ENCODE measurements around the gene KLHL33. TPM values are rescaled to one million over a fixed set of nuclear protein-coding genes. Genes with fewer than 3 reads are reported as not detected.

Gene KLHL33, protein sequence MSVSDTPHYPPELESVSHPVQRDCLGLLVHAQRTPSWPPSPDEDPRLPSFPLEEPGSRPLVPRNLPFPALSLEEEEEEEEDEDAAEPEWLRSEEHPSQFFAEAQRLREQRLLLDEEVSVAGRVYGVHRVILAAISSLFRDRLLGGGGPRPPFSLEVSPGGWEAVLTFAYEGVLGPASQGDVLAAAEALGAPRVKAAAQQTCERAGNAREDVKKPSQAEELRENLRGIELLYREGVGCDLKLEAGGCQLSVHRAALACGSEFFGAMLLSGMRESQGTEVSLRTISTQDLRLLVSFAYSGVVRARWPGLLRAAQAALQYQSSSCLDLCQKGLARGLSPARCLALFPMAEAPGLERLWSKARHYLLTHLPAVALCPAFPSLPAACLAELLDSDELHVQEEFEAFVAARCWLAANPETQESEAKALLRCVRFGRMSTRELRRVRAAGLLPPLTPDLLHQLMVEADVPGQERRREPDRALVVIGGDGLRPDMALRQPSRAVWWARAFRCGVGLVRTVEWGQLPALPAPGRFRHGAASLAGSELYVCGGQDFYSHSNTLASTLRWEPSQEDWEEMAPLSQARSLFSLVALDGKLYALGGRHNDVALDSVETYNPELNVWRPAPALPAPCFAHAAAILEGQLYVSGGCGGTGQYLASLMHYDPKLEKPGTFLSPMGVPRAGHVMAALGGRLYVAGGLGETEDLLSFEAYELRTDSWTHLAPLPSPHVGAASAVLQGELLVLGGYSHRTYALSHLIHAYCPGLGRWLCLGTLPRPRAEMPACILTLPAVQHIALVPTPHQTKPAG
- under 0.01 TPM for total RNA-seq

DNA sequence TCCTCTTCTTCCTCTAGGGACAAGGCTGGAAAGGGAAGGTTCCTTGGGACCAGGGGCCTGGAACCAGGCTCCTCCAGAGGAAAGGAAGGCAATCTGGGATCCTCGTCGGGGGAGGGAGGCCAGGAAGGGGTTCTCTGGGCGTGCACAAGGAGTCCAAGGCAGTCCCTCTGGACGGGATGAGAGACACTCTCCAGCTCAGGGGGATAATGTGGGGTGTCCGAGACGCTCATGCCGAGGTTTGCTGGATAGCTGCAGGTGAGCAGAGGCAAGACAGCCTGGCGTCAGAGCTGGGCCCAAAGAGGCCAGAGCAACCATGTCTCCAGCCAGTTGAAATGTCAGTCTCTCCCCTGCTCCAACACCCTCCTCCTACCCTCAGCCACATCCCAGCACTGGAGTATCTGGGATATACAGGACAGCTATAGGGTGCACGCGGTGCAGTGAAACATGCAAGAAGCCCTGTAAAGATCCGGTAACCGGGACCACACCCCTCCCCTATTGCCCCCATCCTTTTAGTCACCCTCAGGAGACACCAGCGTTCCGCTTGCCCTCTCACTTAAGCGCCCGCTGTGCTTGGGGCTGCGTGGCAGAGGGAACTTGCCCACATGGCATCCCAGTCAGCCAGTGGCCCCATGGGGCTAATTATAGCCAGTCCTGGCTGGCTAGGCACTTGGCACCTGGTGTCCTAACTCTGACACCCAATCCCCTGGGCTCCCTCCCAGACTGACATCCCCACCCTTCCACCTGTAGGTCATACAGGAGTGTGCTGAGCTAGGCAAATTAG, at the start of gene KLHL33:
TSS of gene KLHL33 (minus strand) at position 585 of the 781 bp plus-strand sequence. CDS start at position 230, 355 bp downstream.
- FAIRE-seq (no peak), DNase-seq (ENCODE audit: low spot score in 2 of 2) (no peak)

DNA sequence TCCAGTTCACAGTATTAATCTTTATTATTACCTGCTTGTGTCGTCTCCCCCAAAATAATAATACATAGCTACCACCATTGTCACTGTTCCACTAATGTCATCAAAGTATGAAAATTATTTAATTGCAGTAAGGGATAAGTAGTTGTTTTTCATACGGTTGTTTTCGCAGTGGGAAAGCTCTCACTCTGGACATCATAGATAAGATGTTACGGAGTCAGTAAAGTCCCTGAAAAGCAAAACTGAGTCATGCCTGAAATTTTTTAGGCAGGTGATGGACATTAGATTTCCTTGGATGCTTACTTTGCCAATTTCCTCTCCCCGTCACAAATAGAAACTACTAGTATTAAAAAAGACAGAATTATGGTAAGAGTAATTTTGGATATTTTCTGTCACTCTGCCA, 46.4 kb upstream of the KLHL33 start:
- DNase-seq (ENCODE audit: low spot score in 2 of 2) = no peak
- no peak for FAIRE-seq

DNA sequence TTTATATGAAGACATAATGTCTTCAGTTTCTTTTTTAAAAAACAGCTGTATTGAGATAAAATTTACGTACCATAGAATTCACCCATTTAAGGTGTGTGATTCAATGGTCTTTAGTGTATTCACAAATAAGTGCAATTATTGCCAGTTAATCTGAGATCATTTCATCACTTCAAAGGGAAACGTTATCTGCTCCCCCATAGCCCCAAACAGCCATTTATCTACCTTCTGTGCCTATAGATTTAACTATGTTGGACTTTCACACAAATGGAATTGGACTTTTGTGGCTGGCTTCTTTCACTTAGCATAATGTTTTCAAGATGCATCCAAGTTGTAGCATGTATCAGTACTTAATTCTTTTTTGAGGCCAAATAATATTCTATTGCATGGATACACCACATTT, 42.9 kb upstream of the KLHL33 start:
- FAIRE-seq = no peak
- DNase-seq (ENCODE audit: low spot score in 2 of 2) = no peak

DNA sequence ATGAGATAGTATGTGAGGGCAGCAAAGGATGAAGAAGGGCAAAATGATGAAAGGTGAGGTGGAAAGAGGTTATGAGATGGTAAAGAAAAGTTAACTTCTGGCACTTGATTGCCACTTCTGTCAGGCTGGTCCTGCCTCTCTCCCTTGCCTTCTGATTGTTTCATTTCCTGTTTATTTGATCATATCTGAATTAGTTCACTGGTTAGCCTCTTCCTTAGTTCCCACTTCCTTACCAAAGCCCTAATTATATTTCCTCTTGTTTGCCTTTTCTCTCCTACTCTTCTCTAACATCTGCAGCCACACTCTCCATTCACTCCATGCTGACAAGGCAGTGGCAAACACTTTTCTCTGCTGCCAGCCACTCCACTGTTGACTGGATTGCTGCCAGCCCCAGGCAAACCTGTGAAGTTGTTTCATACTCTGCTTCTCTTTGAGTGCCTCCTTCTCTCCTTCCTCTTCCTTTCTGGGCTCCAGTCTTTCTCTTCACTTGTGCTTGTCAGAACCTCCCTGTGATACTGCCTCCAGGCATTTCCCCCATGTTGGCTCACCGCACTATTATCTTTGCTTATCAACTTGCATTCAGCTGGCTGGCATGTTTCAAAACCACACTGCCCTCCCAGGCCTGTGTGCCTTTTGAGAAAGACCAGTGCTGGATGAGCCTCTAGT, 41.4 kb upstream of the KLHL33 start:
- DNase-seq (ENCODE audit: low spot score in 2 of 2) = no peak

DNA sequence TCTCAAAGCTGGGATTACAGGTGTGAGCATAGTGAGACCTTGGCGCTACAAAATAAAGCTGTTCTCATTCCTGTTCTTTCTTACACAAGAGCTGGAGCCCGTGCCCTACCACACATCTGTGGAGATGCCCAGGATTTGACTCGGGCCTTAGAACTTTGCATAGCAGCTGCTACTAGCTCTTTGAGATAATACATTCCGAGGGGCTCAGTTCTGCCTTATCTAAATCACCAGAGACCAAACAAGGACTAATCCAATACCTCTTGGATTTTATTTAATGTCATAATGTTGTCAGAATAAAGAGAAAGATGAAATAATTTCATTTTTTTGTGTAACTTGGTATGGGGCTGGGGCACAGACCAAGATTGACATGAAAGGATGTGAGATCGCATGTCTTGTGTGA, 40.8 kb upstream of the KLHL33 start:
- FAIRE-seq = no peak
- no peak for DNase-seq (ENCODE audit: low spot score in 2 of 2)

More for the DNA sequence above, 41.4 kb upstream of the KLHL33 start:
- no peak for FAIRE-seq

DNA sequence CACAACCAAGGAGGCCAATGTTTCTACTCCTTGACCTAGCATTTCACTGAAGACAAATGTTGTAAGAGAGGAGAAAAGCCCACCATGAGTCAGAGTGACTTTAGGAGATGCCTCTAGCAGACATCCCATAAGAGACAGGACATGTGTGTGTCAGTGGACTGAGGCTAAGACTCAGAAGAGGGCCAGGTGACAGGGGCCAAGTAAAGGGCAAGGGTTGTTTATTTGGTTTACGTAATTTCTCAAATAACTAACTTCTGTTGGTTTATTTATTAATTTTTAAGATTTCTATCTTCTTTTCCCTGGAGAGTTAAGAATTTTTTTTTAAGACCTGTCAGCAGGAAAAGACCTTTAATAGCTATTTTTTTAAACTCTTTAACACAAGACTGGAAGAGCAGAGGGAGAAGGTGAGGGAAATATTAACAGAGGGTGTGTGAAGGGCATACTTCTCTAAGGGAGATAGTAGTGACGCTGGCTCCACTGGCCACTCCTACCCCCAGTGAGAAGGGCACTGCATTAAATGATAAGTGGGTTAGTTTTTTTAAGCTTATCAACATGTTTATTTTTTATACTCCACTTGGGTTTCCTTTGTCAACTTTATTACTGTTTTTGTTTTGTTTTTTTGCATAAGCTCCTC, 36.7 kb upstream of the KLHL33 start:
- FAIRE-seq (no peak), DNase-seq (ENCODE audit: low spot score in 2 of 2) (no peak)

DNA sequence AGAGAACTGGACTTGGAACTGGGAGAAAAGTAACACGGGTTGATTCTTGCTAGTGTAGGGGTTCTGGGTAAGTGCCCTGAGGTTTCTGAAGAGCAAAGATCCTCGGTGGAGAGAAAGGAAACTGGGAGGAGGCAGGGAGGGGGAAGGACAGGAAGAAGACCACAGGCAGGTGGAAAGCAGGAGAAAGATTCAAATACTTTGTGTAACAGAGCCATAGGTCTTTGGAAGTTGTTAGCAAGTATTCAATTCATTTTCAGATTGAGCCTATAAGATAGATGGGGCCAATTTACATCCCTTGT, 34.6 kb upstream of the KLHL33 start:
- no peak for DNase-seq (ENCODE audit: low spot score in 2 of 2)
- no peak for FAIRE-seq

DNA sequence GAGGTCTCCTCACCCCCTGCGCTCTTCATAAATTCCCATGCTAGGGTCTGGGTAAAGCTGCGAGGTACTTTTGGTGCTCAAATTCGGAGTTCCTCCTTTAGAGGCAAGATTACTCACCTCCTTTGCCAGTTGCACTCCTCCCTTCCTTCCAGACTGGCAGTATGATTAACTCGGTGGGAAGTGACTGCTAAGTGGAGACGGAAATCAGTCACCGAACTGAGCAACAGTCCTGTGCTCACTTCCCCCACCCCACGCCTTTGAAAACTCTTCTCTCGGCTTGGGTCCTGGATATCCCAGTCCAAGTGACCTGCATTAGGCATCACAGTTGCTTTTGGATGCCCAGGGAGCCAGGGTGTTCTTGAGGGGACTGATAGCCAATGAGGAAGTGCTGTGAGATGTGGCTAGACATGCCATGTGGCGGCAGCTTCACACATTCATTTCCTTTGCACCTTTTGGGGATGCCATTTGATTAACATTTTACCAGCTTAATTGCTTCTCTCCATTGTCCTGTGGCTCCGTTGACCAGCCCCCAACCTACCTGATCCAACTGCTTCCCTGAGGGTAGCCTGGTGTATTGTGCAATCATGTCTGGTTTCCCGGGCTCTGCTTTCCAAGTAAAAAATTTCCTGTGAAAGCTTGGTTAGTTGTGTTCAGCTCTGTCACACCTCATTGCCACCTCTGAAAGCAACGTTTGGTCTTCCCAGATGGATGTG, 34.1 kb upstream of the KLHL33 start:
- peak in 1 of 2 donors; percentile 66 for DNase-seq (ENCODE audit: low spot score in 2 of 2)
- FAIRE-seq = no peak

DNA sequence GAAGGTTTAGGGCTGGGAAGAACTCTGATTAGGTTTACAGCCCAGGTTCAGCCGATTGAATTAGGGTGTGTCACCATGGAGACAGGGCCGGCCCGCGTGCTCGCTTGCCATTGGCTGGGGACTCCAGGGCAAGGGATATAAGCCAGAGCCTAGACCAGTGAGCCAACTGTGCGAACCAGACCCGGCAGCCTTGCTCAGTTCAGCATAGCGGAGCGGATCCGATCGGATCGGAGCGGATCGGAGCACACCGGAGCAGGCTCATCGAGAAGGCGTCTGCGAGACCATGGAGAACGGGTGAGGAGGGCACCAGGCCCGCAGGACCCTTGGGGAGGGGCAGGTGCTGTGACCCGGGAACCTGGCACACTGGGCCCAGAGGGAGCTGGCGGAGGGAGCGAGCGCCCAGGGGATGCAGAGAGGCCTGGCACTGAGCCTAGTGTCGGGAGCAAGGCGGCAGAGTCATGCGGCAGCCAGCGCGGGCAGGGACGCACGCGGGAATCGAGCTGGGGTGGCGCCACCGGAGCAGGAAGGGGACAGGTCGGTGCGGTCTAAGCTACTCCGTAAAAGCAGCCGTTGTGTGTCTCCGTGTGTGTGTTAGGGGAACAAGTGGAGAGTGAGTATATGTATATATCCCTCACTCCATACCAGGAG, 33.4 kb upstream of the KLHL33 start, which contains the start of gene PNP:
TSS of gene PNP (plus strand) at position 165 of the 648 bp plus-strand sequence. CDS start at position 284, 119 bp downstream.
- no peak for FAIRE-seq

DNA sequence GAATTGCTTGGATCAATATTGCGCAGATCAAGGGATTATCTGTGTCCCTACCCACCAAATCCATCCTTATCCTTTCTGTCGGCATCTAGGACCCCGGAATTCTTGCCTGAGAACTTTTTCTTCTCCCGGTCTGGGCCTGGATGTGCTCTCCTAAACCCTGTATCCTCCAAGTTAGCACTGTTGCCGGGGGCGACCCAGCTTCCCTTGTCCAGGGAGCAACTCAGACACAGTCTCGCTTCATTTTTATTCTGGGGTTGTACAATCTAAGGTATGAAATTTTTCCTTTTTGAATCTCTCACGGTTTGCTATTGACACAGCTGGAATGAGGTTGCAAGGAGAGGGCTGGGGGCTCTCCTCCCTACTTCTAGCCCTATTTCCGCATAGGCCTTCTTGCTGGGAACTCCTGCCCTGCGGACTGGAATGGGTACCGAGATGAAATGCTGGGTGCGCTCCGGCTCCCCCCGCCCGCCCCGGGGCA, 32.8 kb upstream of the KLHL33 start:
- no peak for DNase-seq (ENCODE audit: low spot score in 2 of 2)
- FAIRE-seq = no peak

More for the DNA sequence above, 33.4 kb upstream of the KLHL33 start, which contains the start of gene PNP:
- DNase-seq (ENCODE audit: low spot score in 2 of 2) = peak; percentile 70 to 91

DNA sequence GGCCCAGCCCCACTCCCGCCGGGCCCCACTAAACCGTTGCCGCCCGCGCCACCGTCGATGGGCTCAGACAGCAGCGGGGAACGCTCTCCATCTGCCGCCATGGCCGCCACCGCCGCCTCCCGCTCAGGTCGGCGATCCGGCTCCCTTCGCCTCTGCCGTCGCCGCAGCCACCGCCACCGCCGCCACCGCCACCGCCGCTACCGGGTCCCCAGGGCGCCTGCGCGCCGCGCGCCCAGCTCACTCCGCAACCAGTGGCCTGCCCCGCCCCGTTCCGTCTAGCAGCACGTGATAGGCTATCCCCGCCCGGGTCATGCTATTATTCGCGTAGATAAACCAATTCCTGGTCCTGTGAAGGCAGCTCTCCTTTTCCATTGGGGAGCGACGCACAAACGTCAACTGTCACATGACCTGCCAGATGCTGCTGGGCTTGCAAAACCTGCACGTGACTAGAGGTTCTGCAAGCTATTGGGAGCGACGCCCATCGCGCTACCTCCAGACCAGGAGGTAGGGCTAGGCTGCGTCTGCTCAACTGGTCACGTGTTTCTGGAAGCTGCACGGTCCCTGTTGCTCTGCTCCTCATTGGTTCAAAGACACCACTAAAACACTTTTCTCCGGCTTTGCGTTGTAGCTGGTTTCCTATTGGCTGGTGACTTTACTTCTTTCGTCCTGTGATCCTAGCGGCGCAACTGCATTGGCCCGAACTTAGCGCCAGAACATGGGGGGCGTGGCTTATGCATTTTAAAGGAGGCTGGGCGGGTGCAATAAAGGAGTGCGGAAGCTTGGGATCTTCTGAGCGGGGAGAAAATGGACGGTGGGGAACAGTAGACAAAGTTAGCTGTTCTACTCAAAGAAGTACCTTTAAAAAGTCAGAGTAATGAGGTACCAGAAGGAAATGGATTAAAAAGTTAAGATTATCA, 25.5 kb upstream of the KLHL33 start, which contains the start of gene PIP4P1:
TSS of gene PIP4P1 (minus strand) at position 210 of the 917 bp plus-strand sequence. CDS start at position 101, 109 bp downstream.
- FAIRE-seq = peak; percentile 94

DNA sequence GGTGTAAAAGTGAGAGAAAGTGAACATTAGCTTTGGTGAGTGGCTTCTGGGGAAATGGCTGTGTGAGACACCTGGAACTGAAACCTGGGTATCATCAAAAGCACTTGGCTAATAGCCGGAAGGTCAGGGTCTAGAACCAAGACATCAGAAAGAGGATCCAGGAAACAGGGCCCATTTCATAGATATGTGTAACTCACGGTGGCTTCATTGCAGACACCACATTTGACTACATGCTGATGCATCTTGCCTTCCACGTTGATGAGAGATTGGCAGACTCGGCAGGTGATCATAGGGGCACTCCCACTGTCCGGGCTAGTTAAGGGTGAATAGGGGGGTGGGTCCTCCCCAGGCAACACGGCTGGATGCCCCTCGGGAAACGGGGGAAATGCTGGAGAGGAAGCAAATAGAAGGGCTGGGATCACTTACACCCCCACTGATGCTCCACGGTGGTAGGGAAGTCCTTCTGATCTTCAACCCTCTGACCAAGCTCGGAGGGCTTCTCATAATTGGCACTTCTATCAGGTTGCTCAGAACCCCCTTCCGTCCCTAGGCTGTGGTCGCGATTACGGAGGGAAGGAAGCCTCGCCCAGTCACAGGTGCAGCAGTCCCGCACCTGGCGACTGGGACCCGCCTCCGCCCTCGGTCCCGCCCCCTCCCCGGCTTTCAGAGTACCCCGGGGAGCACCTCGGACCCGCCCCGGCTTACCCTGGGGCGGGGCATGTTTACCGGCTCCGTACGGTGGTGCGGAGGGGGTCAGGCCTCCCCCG, 24.7 kb upstream of the KLHL33 start:
- FAIRE-seq (no peak), DNase-seq (ENCODE audit: low spot score in 2 of 2) (no peak)

More for the DNA sequence above, 25.5 kb upstream of the KLHL33 start, which contains the start of gene PIP4P1:
- DNase-seq (ENCODE audit: low spot score in 2 of 2) = peak; percentile 94 to 95

DNA sequence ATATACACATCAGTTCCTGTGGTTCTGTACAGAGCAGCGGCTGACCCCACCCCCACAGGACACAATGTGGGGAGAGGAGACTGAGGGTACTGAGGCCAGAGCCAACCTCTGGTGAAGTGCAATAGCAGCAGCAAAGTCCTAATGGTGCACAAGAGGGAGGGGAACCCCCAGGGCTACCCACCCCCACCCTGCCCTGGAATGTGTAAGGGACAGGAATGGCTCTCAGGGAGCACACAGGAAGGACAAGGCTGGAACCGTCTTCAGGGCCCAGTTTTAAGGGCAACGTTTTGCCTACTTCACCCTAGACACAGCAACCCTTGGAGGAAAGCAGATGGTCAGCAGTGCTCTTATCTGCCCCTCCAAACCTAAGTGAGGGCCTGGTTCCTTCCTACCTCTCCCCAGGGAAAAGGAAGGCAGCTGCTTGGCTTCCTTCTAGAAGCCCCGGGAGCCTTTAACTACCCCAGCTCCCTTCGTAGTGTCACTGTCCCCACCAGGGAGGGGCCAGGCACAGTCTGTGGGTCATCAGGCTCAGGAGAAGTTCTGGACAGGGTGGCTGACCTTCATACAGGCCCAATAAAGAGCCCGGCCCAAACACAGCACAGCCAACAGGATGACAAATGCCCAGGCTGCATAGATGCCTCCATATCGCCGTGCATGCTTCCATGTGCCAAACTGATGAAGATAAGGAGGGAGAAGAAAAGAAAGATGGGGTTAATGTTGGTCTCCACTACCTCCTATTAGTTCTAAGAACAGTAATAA, 22.2 kb upstream of the KLHL33 start:
- DNase-seq (ENCODE audit: low spot score in 2 of 2) (no peak), FAIRE-seq (no peak)

DNA sequence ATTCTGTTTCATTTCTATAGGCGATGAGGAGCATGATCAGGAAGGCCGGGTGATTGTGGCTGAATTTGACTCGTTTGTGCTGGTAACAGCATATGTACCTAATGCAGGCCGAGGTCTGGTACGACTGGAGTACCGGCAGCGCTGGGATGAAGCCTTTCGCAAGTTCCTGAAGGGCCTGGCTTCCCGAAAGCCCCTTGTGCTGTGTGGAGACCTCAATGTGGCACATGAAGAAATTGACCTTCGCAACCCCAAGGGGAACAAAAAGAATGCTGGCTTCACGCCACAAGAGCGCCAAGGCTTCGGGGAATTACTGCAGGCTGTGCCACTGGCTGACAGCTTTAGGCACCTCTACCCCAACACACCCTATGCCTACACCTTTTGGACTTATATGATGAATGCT, 21.0 kb upstream of the KLHL33 start:
- DNase-seq (ENCODE audit: low spot score in 2 of 2) = no peak
- FAIRE-seq = no peak

DNA sequence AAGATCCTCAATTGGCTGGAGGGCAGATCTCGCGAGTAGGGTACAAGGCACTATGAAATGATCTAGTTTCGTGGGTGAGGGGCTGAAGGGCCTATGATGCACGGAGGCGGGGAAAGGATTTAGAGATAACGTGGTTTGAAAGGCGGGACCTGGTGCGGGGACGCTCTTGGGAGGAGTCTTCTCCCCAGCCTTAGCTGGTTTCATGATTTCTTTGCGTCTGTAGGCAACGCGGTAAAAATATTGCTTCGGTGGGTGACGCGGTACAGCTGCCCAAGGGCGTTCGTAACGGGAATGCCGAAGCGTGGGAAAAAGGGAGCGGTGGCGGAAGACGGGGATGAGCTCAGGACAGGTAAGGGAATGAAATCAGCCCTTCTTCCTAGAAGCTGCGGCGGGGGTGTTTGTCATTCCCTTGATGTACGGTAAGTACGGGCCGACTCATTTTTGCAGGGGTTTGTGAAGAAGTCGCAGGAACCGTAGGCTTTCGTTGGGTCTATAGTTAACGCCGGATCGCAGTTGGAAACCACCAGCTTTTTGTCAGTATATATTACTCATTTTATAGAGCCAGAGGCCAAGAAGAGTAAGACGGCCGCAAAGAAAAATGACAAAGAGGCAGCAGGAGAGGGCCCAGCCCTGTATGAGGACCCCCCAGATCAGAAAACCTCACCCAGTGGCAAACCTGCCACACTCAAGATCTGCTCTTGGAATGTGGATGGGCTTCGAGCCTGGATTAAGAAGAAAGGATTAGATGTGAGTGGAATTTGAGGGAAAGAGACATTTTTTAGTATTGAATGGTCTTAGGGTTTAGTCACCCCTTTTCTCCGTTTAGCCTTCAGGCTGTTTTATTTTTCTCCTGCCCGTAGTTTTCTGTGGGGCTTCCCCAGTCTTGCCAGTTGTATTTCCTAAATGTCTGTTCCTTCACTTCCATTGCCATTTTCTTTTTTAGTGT, 19.7 kb upstream of the KLHL33 start:
- DNase-seq (ENCODE audit: low spot score in 2 of 2) (no peak), FAIRE-seq (no peak)
